Thoracic aorta (tissue), 2 donors: ENCODE data around the gene WDR5. TPM values are rescaled to one million over a fixed set of nuclear protein-coding genes. Genes with fewer than 3 reads are reported as not detected.
"Not testable (repeated sequence)": the region's sequence is repeated elsewhere in the genome, so short reads cannot be mapped to it uniquely, and the experiment has no call there.

Experiments used
- ATAC-seq: fragments of 150-250 bp; one replicate; pipeline ENCODE4 v1.8.0; 2017; ENCODE audit warnings: low read depth; ENCODE audit not compliant: insufficient number of reproducible peaks, low FRiP score
- DNase-seq: peaks from one replicate; pipeline ENCODE4 v3.0.0-alpha.2; 2020; ENCODE audit warnings: low spot score
- H3K27ac ChIP-seq, 2 donors: fragments of 200-600 bp; sonication (generic); 1 replicate in 1 of 2; 2 replicates in 1 of 2; pipeline ENCODE4 v1.5.1; 2016; ENCODE audit warnings: mild to moderate bottlenecking in 2 of 2, moderate library complexity in 2 of 2
- H3K27me3 ChIP-seq: fragments of 200-600 bp; sonication (generic); replicated peaks from 2 replicates; pipeline ENCODE4 v1.6.0; 2016; ENCODE audit warnings: mild to moderate bottlenecking; ENCODE audit not compliant: insufficient read depth
- H3K36me3 ChIP-seq: fragments of 200-600 bp; sonication (generic); one replicate; pipeline ENCODE4 v1.5.1; 2016
- H3K4me1 ChIP-seq, 2 donors: fragments of 200-600 bp; sonication (generic); 1 replicate in 1 of 2; 2 replicates in 1 of 2; pipeline versions ENCODE4 v1.5.1 to v1.6.0; 2016; ENCODE audit warnings: low read depth in 2 of 2, mild to moderate bottlenecking in 1 of 2; ENCODE audit not compliant: control insufficient read depth in 1 of 2
- H3K4me3 ChIP-seq: fragments of 200-600 bp; sonication (generic); 2 replicates; pipeline ENCODE4 v1.5.1; 2016; ENCODE audit warnings: mild to moderate bottlenecking
- H3K9me3 ChIP-seq: fragments of 200-600 bp; sonication (generic); 2 replicates; pipeline ENCODE4 v1.5.1; 2016
- CTCF ChIP-seq: fragments of 200-600 bp; sonication (generic); IDR thresholded peaks from one replicate; pipeline ENCODE4 v1.5.1; 2019; ENCODE audit warnings: antibody characterized with exemption
- total RNA-seq, 2 donors: library from RNA; depleted of rRNA; stranded (reverse); fragments of >200 nt; gene quantifications; one replicate each; pipeline versions ENCODE4 v1.1.0 to v1.2.3, GENCODE V29; 2016

The WDR5 gene
- total RNA-seq = 10 to 100 TPM; 20.7 to 24.0 TPM

GRCh38 chr9:134135343-134136117, at the start of gene WDR5:
Gene WDR5, plus strand, starts transcription at chr9:134136082. Its CDS starts 3,796 bp downstream, at chr9:134139878.
- peak; percentile 54 for ATAC-seq
- peaks cover 22 to 52% of the 10 kb centered on the region in 2 donors for H3K4me1 ChIP-seq
- TF ChIP-seq CTCF = no peak

GRCh38 chr9:134088063-134088725, 47.7 kb upstream of the WDR5 start:
- TF ChIP-seq CTCF = no peak
- H3K36me3 ChIP-seq = no peaks in the 10 kb centered on the region
- no peak for ATAC-seq
- no peak for DNase-seq
- H3K4me3 ChIP-seq = no peak overlapping the region
- H3K9me3 ChIP-seq = peaks cover 3% of the 10 kb centered on the region
- no peaks in the 10 kb centered on the region for H3K27me3 ChIP-seq
- H3K4me1 ChIP-seq = no peaks in the 10 kb centered on the region
- no peak overlapping the region for H3K27ac ChIP-seq

More at GRCh38 chr9:134135343-134136117, at the start of gene WDR5:
- Histone ChIP-seq H3K27ac (peak within 1 kb of the TSS; percentile 79 to 86), H3K36me3 (peaks cover 2% of the 10 kb centered on the region), H3K27me3 (no peaks in the 10 kb centered on the region), H3K9me3 (no peaks in the 10 kb centered on the region), H3K4me3 (peak within 1 kb of the TSS; percentile 94)
- peak; percentile 63 for DNase-seq

GRCh38 chr9:134089972-134090371, 45.9 kb upstream of the WDR5 start:
- DNase-seq = no peak

GRCh38 chr9:134099123-134099761, 36.6 kb upstream of the WDR5 start:
- H3K36me3 ChIP-seq = no peaks in the 10 kb centered on the region
- no peak for ATAC-seq
- no peak for DNase-seq
- H3K27me3 ChIP-seq = no peaks in the 10 kb centered on the region
- TF ChIP-seq CTCF = peak; percentile 46
- H3K9me3 ChIP-seq = no peaks in the 10 kb centered on the region
- no peak overlapping the region for H3K27ac ChIP-seq
- no peak overlapping the region for H3K4me3 ChIP-seq
- H3K4me1 ChIP-seq = no peaks in the 10 kb centered on the region

More at GRCh38 chr9:134089972-134090371, 45.9 kb upstream of the WDR5 start:
- no peak overlapping the region for H3K4me3 ChIP-seq
- H3K27ac ChIP-seq = no peak overlapping the region
- no peaks in the 10 kb centered on the region for H3K36me3 ChIP-seq
- H3K9me3 ChIP-seq = peaks cover 3% of the 10 kb centered on the region
- no peaks in the 10 kb centered on the region for H3K4me1 ChIP-seq
- no peak for ATAC-seq
- H3K27me3 ChIP-seq = no peaks in the 10 kb centered on the region
- TF ChIP-seq CTCF = no peak

GRCh38 chr9:134100040-134100439, 35.8 kb upstream of the WDR5 start:
- TF ChIP-seq CTCF = no peak
- Histone ChIP-seq H3K4me1 (no peaks in the 10 kb centered on the region), H3K9me3 (no peaks in the 10 kb centered on the region), H3K36me3 (no peaks in the 10 kb centered on the region), H3K4me3 (no peak overlapping the region), H3K27ac (no peak overlapping the region), H3K27me3 (no peaks in the 10 kb centered on the region)
- ATAC-seq (no peak), DNase-seq (no peak)

- not testable (repeated sequence) for H3K27me3 ChIP-seq, DNase-seq, ATAC-seq, H3K36me3 ChIP-seq, H3K9me3 ChIP-seq, H3K27ac ChIP-seq, H3K4me1 ChIP-seq, H3K4me3 ChIP-seq
Observed at GRCh38 chr9:134101133-134101532, 34.7 kb upstream of the WDR5 start.
